Spleen (tissue), 7 donors: ENCODE data around the gene OTUB1.

Experiments used
- CTCF ChIP-seq, 11 experiments: fragments of 200-600 bp in 7 of 11; fragments of 450-650 bp in 4 of 11; sonication (generic) in 4 of 11; IDR thresholded peaks in 8 of 11; conservative IDR thresholded peaks in 3 of 11; 1 replicate in 7 of 11; 2 replicates in 4 of 11; pipeline versions ENCODE4 v1.4.0 to v1.8.0; 2016 to 2021; ENCODE audit warnings: antibody characterized with exemption in 11 of 11, inconsistent platforms in 4 of 11, mild to moderate bottlenecking in 1 of 11
- POLR2A ChIP-seq, 3 donors: fragments of 450-650 bp; IDR thresholded peaks; one replicate each; pipeline ENCODE4 v1.5.1; 2017; ENCODE audit warnings: antibody characterized with exemption in 3 of 3, mild to moderate bottlenecking in 1 of 3
- POLR2AphosphoS5 ChIP-seq, 3 donors: sonication (generic); formaldehyde crosslinking; IDR thresholded peaks; one replicate each; pipeline ENCODE4 v1.5.1; 2017; ENCODE audit warnings: antibody characterized with exemption in 3 of 3
- donor health status: DM: no; HTN: no; CAD: no; lungs with moderate emphysema.
- donor health status: DM: no; HTN: no; CAD: no.
- donor health status: DM: no; HTN: no; CAD: no.

DNA sequence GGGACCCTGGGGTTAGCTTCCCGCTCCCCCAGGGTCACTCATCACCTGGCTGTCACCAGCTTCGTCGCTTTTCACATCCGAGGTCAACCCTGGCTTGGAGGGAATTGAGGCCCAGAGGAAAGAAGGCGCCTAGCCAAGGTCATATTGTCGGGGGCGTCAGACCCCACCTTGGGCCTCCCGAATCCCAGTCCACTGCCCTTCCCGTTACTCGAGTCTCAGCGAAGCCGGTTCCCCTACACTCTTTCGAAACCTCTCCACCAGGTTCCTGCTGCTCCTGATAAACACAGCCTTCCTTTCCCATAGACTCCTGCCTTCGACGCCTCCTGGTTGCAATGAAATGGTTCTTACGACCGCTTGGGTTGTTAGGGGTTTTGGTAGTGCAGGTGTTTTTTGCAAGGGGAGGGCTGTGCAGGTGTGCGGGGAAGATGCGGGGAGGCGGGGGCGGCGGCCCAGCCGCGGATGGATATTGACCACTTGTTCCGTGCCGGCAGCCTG, 46.8 kb upstream of the OTUB1 start:
- TF ChIP-seq POLR2AphosphoS5 (IDR thresholded peaks at IDR 0.05) (no peak), POLR2A (IDR thresholded peaks at IDR 0.05) (no peak), CTCF (IDR thresholded peaks at IDR 0.05 in 8 of 11, conservative IDR thresholded peaks at IDR 0.05 in 3 of 11) (no peak)
